NCI-H510A (cell line): ENCODE data around the gene GALNT17.
"Not testable (repeated sequence)": the region's sequence is repeated elsewhere in the genome, so short reads cannot be mapped to it uniquely, and the experiment has no call there.

ENCODE experiments used
- DNase-seq: peaks from one replicate; lab custom pipeline; 2025; lab: John Stamatoyannopoulos, UW

The GALNT17 gene

DNA sequence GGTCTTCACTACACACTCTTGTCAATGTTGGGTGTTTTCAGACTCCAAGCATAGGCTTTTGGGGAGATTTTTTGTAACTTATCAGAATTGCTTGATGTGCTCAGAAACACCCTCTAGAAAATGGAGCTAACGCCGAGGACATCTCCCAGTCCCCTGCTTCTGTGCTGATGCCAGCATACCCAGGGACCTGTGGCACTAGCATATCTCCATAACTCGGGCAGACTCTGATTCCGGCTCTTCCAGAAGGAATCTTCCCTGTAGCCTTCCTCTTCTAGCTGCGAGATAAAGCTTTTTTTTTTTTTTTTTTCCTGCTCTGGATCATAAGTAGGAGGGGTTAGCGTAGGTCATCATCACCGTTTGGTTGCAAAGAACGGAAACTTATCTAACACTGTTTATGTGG, 434.4 kb downstream of the GALNT17 start:
- no peak for DNase-seq

DNA sequence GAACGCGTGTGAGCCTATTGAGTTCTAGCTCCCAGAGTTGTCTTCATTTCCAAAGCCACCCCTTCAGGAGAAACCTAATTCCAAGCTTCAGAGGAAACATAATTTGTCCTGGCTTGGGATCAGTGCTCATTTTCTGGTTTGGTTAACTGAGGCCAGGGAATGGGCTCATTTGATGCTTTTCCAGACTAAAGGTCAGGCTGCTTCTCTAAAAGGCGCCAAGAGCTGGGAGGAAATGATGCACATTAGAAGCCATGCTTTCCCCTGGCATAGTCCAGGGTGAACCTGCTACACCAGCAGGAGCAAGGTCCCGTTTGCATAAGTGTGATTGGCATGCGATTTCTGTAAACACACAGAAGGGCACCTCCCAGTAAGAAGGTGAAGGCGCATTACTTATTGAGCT, 435.0 kb downstream of the GALNT17 start:
- DNase-seq = no peak

DNA sequence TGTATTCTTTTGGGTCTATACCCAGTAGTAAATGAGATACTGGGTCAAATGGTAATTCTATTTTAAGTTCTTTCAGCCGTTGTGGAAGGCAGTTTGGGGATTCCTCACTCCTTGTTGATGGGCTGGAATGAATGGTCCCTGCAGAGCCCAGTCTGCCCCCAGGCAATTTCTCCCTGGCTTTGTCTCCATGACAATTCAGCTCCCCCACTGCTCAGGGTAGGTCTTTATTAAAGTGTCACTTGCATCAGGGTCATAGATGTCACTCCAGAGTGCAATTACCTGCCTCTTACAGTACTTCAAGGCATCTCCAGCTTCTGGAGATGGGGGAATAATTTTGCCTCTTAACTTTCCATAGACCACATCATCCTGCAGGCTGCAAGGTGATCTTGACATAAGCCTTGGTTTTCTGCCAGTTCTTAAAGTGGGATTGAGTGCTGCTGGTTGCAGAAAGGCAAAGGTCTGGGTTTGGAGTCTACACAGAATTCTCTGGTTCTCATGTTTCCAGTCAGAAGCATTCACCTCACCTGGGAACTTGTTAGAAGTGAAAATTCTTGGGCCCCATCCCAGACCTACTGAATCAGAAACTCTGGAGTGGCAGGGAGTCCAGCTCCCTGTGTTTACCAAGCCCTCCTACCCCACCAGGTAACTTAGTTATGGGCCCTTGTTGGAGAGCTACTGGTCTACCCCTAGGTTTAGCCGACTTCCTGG, 442.4 kb downstream of the GALNT17 start:
- no peak for DNase-seq

DNA sequence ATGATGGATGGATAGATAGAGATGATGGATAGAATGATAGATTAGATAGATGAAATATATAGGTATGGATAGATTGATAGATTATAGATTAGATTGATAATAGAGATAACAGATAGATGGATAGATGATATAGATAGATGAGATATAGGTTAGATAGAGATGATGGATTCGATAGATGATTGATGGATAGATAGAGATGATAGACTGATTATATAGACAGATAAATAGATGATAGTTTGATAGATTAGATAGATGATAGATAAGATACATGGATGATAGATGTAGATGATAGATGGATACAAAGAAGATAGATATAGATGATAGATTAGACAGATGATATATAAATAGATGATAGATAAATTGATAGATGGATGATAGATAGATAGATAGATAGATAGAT, 448.1 kb downstream of the GALNT17 start:
- DNase-seq = no peak

DNA sequence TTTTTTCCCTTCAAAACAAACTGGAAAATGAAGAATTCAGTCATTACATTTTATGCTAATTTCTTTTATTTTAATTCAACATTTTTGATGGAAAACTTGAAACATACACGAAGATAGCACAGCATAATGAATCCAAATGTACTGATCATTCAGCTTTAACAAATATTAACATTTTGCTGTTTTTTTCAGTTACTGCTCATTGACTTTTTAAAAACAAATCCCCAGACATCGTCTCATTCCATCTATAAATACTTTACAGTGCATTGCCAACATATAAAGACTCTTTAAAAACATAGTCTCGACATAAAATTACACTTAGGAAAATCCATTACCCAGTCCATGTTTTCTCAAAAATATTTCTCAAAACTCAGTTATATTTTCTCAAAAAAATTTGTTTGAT, 452.3 kb downstream of the GALNT17 start:
- no peak for DNase-seq

DNA sequence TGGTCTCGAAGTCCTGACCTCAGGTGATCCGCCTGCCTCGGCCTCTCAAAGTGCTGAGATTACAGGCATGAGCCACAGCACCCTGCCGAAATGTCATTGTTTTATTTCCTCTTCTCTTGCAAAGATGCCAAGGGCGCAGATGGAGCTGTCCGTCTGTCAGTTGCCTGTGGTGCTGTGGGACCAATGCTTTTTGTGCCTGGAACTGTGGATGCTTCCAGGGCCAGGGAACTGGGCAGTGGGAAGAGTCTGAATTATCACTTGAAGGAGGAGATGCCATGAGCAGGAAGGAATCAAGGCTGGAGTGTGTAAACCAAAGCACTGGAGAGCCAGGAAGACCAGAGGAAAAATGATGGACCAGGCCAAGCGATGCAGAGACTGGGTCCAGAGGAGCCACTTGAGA, 459.9 kb downstream of the GALNT17 start:
- no peak for DNase-seq

DNA sequence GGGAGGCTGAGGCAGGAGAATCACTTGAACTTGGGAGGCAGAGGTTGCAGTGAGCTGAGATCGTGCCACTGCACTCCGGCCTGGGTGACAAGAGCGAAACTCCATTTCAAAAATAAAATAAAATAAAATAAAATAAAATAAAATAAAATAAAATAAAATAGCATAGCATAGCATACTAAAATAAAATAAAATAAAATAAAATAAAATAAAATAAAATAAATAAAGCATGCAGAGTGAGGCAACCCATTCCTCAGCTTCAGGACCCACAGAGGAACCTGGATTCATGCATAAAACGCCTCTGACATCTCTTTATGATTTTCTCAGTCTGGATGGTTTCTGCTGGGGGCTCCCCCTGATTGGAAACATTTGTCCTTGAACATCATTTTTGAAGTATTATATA, 460.4 kb downstream of the GALNT17 start:
- DNase-seq = not testable (repeated sequence)

DNA sequence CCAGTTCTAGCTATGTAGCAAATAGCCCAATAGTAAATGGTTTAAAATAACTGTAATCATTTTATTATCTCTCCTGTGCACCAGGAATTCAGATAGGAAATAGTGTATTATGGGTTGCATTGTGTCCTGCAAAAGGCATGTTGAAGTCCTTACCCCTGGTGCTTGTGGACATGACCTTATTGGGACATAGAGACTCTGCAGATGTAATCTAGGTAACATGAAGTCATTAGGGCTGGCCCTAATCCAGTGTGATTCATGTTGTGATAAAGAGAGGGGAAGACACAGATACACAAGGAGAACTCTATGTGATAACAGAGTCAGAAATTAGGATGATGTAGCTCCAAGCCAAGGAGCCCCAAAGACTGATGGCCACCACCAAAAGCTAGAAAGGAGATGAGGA, 462.8 kb downstream of the GALNT17 start:
- no peak for DNase-seq

DNA sequence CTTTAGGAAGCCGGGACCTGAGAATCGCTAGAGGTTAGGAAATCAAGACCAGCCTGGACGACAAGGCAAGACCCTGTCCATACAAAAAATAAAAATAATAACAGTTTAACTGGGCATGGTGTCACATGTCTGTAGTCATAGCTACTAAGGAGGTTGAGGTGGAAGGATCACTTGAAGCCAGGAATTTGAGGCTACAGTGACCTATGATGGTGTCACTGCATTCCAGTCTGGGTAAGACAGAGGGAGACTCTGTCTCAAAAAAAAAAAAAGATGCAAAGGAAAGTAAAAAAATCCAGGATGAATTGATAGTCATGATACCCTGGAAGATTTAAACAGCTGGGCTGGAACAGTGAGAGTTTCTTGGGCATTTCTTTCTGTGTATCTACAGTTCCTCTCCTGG, 463.2 kb downstream of the GALNT17 start:
- no peak for DNase-seq

DNA sequence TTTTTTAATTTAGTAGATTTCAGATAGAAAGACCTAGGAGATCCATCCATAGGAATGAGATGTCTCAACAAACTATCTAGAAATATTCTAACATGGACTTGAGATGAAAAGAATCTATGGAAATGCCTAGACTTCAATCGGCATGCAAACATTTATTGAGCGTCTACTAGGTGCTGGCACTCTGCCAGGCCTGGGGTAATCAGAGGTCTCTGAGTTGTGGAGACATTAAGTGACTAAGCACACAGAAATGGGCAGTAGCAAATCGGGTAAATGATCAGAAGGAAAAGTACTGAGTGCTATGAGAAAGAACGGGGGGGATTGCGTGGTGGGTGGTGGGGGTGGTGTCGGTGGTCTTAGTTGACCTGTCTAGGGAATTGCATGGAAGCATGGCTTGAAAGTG, 466.6 kb downstream of the GALNT17 start:
- no peak for DNase-seq

DNA sequence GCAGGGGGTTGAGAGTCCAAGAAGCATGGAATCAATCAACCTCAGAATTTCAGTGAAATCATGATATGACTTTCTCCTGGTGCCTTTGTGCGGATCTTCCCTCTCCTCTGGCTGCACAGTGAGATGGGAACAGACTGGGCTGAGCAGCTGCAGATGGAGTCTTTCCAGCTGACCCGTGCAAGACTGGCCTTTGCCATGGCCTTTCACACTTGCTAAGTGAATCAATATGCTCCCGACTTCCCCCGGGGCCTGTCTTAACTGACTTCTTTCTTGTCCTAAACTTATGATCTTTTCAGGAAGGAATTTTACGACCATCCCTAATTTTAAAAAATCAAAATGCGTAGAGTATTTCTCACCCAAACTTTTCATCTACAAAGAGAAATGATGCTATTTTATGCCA, 469.9 kb downstream of the GALNT17 start:
- no peak for DNase-seq

DNA sequence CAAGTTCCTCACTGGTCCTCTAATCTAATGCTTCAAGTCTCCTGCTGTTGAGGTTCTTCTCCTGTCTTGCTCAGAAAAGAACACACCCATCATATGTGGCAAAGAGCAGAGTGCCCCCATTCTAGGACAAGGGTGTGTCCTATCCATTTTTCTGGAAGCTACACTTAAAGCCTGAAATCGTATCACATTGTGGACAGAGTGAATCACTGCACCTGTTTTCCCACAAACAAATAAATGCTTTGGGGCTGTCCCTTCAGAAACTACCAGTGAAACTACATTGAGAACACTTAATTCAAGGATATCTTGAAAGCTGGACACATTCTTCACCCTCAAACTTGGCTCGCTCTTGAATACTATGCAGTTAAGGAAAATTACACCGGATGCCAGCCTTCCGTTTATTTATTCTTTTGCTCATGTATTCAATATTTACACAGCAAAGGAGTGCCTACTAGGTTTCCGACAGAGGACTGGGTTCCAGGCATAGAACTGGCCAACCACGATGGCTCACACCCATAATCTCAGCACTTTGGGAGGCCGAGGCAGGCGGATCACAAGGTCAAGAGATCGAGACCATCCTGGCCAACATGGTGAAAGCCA, 473.0 kb downstream of the GALNT17 start:
- DNase-seq = no peak

DNA sequence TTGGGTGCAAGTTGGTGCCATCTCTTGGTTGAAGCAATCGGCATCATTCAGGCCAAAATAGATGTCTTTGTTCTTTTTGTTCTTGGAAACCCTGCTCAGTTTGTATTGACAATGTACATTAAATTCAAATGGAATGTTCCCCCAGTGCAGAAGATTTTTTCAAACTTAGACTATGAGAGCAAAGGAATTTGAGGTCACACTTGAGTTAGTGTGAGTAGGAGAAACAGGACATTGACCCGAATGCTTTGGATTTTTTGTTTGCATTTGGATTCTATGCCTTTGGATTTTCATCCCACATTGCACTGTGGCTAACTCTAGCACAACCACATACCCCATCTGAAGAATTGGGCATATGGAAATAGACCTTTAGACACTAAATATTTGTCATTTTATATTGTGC, 480.0 kb downstream of the GALNT17 start:
- no peak for DNase-seq

DNA sequence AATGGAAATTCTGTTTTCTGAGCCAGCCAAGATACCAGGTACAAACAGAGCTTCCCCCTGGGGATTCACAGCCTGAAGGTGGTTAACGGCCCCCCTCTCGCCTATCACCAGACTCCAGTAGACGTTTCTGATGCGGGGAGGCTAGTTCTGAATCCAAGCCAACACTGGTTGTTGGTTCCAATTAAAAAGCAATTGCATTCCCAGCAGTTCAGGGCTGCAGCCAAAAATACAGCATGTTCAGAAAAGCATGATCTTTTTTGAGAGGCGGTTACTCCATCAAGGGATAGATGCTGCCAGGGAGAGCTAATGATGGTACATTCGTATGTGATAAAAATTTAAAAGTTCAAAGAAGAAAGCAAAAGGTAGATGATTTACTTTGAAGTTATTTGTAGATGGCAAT, 481.0 kb downstream of the GALNT17 start:
- no peak for DNase-seq

DNA sequence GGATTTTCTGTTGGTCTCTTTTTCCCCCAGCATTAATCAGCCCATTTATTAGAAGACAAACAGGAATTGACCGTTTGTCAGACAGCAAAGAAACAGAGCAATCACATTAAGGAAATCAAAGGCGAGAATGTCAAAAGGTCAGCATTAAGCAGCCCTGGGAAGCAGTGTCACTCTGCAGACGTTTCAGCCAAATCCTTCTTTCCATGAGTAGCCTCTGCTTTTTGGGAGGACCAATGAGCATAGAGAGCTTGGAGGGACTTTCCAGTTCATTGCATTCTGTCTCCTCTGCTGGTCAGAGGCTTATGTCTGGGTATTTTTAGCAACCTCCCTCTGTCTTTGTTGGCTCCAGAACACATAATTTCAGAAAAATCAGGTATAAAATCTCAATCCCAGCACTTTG, 481.4 kb downstream of the GALNT17 start:
- no peak for DNase-seq

DNA sequence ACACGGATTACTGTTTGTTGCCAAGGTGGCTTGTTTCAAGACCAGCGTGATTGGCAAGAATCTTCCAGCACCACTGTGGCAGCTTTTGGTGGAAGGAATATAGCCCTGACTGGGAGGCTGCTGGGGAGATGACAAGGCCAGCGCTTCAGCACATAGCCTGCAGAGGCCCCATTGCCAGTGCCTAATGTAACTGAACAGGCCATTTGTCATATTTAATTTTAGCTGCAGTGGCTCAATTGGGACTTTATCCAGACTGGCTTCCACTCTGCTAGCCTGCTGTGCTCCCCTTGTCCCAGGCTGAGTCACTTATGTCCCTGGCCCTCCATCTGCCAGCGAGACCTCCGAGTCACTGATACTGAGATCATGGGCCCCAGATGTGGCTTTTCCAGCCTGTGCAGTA, 483.1 kb downstream of the GALNT17 start:
- DNase-seq = no peak

DNA sequence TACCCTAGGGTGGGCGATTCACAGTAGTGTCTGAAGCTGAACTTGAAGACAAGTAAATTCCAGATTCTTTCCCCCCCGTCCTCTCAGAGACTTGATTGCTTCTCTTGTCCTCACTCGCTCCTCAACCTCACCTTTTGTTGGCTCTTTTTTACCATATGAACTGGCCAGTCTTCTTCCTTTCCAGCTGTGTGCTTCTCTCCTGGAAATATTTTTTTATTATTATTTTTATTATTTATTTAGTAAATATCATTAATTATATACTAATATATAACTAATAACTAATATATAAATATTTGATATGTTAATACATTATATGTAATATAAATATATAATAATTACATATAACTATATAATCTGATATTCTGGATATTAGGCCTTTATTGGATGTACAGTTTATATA, 484.3 kb downstream of the GALNT17 start:
- no peak for DNase-seq

DNA sequence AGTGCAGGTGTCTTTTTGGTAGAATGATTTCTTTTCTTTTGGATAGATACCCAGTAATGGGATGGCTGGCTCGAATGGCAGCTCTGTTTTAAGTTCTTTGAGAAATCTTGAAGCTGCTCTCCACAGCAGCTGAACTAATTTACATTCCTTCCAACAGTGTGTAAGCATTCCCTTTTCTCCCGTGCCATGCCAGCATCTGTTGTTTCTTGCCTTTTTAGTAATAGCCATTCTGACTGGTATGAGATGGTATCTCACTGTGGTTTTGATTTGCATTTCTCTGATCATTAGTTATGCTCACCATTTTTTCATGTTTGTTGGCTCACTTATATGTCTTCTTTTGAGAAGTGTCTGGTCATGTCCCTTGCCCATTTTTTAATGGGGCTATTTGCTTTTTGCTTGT, 486.3 kb downstream of the GALNT17 start:
- DNase-seq = no peak

DNA sequence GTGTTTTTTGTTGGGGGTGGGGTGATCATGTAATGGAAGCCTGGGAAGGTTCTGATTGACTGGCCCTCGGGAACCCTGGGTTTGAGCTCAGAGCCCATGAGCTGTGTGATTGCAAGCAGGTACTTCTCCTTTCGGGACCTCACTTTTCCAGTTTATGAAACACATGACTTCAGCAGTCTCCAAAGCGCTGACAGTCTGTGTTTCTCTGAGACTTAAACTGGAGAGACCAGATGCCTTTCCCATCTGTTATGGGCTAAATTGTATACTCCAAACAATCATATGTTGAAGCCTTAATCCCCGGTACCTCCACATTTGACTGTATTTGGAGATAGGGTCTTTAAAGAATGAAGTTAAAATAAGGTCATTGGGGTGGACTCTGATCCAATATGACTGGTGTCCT, 493.6 kb downstream of the GALNT17 start:
- no peak for DNase-seq

DNA sequence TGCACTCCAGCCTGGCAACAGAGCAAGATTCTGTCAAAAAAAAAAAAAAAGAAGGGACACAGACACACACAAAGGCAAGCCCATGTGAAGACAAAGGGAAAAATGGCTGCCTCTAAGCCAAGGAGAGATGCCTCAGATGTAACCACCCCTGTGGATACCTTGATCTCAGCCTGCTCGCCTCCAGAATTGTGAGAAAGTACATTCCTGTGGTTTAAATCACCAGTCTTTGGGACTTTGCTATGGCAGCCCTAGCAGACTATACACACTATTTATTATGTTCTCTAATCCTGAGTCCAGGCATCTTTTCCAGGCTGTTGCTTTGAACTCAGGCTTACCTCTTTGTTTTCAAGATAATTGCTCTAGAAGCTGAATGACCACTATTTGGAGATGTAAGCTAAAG, 494.3 kb downstream of the GALNT17 start:
- DNase-seq = no peak

DNA sequence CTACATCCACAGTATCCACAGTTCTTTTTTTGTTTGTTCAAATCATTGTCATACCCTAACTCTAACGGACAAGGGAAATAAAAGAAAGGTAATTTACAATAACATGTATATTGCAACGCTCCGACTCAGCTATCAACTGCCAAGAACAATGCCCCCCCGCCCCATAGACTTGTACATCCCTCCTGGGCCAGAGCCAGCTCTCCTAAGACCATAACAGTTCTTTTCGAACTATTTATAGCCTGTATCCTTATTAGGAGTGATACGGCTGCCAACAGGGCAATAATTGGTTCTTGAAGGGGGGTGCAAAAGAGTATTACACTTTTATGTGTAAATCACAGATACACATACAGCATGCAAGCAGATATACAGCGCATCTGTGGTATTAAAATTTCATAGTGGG, 495.7 kb downstream of the GALNT17 start:
- DNase-seq = no peak

DNA sequence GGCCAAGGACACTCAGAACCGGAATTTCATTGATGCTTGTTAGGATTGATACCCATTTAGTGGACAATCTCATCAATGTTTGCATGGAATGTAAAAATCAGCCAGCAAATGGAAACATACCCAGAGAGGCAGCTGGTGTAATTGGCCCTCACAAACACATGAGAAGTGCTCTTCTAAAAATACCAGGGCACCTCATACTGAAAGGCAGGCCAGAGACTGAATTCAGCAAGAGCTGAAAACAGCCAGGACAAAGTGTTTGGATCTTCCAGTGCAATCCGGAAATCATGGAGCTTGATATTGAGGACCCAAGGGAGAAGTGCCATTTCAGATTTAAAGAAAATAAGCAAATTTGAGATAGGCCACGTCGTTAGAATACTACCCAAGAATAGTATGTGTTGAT, 498.6 kb downstream of the GALNT17 start:
- DNase-seq = no peak

DNA sequence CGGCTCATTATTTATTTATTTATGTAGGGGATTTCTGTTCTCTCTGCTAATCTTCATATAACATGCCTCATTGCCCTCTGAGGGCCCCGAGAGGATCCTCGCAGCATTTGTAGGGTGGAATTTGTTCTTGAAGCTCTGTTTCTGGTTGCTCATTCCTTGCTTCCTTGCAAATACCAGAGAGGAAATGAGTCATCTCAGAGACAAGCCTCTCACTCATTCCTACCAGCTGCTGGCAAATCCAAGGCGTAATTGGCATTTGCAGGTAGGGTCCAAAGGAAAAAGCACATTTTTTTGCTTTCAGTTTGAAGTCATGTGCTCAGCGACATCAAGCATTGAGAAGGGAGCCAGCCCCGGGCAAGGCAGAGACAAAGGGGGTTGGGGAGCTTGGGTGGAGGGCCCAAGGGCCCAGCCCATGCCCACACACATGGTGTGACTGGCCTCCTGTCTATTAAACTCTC, 501.6 kb downstream of the GALNT17 start:
- no peak for DNase-seq

DNA sequence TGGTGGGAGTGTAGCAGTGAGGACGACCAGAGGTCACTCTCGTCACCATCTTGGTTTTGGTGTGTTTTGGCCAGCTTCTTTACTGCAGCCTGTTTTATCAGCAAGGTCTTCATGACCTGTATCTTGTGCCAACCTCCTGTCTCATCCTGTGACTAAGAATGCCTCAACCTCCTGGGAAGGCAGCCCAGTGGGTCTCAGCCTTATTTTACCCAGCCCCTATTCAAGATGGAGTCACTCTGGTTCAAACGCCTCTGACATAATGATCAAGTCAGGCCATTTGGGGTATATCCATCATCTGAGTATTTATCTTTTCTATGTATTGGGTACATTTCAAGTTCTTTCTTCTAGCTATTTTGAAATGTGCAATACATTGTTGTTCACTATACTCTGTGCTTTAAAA, 503.9 kb downstream of the GALNT17 start:
- DNase-seq = not testable (repeated sequence)
